Measurements from ENCODE around the gene BARX1. TPM values are rescaled to one million over a fixed set of nuclear protein-coding genes. Genes with fewer than 3 reads are reported as not detected.
A peak's percentile ranks its signal among the peaks of the same experiment; 100 is the strongest.

BARX1 gene
- total RNA-seq, 1 experiment from 2014 or later, result 8.9 TPM

DNA sequence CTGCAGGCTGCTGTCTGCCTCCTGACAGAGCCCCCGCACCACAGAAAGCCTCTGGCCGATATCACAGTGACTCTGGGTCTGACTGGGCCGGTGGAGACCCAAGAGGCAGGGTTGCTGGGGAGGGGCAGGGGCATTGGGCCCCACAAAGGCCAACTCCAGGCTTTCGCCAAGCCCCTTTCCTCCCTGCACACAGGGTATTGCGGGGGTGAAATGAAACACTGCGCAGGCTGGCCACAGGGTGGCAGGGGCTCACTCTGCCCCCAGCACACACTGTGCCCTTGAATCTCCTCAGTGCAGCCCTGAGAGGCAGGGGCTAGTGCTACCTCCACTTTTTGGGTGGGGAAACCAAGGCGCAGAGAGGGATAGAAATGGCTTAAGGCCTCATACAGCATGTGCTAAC, 44.6 kb downstream of the BARX1 start:
- Mint-ChIP-seq H3K4me1 (peaks cover 15% of the 10 kb centered on the region), H3K36me3 (no peaks in the 10 kb centered on the region), H3K9me3 (no peaks in the 10 kb centered on the region), H3K4me3 (no peak overlapping the region), H3K27me3 (ENCODE audit: low read depth) (no peaks in the 10 kb centered on the region), H3K27ac (no peak overlapping the region)
- DNase-seq (ENCODE audit: low spot score) (no peak), ATAC-seq (peak; percentile 62)
- CTCF ChIA-PET, result interaction anchor here (0.8 to 3.6 kb wide), 3 partner anchors 37 to 83 kb away, joined by 4 to 19 read pairs (median 10); no protein-coding TSS in a partner anchor
- TF ChIP-seq, protein P1, sequence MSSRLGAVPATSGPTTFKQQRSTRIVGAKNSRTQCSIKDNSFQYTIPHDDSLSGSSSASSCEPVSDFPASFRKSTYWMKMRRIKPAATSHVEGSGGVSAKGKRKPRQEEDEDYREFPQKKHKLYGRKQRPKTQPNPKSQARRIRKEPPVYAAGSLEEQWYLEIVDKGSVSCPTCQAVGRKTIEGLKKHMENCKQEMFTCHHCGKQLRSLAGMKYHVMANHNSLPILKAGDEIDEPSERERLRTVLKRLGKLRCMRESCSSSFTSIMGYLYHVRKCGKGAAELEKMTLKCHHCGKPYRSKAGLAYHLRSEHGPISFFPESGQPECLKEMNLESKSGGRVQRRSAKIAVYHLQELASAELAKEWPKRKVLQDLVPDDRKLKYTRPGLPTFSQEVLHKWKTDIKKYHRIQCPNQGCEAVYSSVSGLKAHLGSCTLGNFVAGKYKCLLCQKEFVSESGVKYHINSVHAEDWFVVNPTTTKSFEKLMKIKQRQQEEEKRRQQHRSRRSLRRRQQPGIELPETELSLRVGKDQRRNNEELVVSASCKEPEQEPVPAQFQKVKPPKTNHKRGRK (CRISPR knock-in tag; IDR thresholded peaks at IDR 0.05; ENCODE audit: borderline replicate concordance), result no peak
- no peak for TF ChIP-seq FOXP1 (CRISPR knock-in tag; IDR thresholded peaks at IDR 0.05; ENCODE audit: borderline replicate concordance)
- TF ChIP-seq, protein P2, sequence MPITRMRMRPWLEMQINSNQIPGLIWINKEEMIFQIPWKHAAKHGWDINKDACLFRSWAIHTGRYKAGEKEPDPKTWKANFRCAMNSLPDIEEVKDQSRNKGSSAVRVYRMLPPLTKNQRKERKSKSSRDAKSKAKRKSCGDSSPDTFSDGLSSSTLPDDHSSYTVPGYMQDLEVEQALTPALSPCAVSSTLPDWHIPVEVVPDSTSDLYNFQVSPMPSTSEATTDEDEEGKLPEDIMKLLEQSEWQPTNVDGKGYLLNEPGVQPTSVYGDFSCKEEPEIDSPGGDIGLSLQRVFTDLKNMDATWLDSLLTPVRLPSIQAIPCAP (CRISPR knock-in tag; IDR thresholded peaks at IDR 0.05), result no peak
- no peak for TF ChIP-seq ZNF138 (CRISPR knock-in tag; conservative IDR thresholded peaks at IDR 0.05)
- TF ChIP-seq GABPB1 (CRISPR knock-in tag; IDR thresholded peaks at IDR 0.05), result no peak
- TF ChIP-seq, protein P3, sequence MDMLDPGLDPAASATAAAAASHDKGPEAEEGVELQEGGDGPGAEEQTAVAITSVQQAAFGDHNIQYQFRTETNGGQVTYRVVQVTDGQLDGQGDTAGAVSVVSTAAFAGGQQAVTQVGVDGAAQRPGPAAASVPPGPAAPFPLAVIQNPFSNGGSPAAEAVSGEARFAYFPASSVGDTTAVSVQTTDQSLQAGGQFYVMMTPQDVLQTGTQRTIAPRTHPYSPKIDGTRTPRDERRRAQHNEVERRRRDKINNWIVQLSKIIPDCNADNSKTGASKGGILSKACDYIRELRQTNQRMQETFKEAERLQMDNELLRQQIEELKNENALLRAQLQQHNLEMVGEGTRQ (CRISPR knock-in tag; IDR thresholded peaks at IDR 0.05), result no peak
- TF ChIP-seq, protein P4, sequence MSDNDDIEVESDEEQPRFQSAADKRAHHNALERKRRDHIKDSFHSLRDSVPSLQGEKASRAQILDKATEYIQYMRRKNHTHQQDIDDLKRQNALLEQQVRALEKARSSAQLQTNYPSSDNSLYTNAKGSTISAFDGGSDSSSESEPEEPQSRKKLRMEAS (CRISPR knock-in tag; IDR thresholded peaks at IDR 0.05), result no peak
- TF ChIP-seq, protein P5, sequence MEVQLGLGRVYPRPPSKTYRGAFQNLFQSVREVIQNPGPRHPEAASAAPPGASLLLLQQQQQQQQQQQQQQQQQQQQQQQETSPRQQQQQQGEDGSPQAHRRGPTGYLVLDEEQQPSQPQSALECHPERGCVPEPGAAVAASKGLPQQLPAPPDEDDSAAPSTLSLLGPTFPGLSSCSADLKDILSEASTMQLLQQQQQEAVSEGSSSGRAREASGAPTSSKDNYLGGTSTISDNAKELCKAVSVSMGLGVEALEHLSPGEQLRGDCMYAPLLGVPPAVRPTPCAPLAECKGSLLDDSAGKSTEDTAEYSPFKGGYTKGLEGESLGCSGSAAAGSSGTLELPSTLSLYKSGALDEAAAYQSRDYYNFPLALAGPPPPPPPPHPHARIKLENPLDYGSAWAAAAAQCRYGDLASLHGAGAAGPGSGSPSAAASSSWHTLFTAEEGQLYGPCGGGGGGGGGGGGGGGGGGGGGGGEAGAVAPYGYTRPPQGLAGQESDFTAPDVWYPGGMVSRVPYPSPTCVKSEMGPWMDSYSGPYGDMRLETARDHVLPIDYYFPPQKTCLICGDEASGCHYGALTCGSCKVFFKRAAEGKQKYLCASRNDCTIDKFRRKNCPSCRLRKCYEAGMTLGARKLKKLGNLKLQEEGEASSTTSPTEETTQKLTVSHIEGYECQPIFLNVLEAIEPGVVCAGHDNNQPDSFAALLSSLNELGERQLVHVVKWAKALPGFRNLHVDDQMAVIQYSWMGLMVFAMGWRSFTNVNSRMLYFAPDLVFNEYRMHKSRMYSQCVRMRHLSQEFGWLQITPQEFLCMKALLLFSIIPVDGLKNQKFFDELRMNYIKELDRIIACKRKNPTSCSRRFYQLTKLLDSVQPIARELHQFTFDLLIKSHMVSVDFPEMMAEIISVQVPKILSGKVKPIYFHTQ (CRISPR knock-in tag; IDR thresholded peaks at IDR 0.05), result no peak
- no peak for TF ChIP-seq TP53 (CRISPR knock-in tag; IDR thresholded peaks at IDR 0.05)
- TF ChIP-seq KAT7 (CRISPR knock-in tag; IDR thresholded peaks at IDR 0.05; ENCODE audit: borderline replicate concordance), result no peak
- TF ChIP-seq, protein P6, sequence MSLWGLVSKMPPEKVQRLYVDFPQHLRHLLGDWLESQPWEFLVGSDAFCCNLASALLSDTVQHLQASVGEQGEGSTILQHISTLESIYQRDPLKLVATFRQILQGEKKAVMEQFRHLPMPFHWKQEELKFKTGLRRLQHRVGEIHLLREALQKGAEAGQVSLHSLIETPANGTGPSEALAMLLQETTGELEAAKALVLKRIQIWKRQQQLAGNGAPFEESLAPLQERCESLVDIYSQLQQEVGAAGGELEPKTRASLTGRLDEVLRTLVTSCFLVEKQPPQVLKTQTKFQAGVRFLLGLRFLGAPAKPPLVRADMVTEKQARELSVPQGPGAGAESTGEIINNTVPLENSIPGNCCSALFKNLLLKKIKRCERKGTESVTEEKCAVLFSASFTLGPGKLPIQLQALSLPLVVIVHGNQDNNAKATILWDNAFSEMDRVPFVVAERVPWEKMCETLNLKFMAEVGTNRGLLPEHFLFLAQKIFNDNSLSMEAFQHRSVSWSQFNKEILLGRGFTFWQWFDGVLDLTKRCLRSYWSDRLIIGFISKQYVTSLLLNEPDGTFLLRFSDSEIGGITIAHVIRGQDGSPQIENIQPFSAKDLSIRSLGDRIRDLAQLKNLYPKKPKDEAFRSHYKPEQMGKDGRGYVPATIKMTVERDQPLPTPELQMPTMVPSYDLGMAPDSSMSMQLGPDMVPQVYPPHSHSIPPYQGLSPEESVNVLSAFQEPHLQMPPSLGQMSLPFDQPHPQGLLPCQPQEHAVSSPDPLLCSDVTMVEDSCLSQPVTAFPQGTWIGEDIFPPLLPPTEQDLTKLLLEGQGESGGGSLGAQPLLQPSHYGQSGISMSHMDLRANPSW (CRISPR knock-in tag; conservative IDR thresholded peaks at IDR 0.05; ENCODE audit: low read depth), result no peak
- TF ChIP-seq, protein P7, sequence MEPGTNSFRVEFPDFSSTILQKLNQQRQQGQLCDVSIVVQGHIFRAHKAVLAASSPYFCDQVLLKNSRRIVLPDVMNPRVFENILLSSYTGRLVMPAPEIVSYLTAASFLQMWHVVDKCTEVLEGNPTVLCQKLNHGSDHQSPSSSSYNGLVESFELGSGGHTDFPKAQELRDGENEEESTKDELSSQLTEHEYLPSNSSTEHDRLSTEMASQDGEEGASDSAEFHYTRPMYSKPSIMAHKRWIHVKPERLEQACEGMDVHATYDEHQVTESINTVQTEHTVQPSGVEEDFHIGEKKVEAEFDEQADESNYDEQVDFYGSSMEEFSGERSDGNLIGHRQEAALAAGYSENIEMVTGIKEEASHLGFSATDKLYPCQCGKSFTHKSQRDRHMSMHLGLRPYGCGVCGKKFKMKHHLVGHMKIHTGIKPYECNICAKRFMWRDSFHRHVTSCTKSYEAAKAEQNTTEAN (CRISPR knock-in tag; IDR thresholded peaks at IDR 0.05), result no peak
- no peak for TF ChIP-seq ZNF121 (CRISPR knock-in tag; IDR thresholded peaks at IDR 0.05)
- TF ChIP-seq OVOL2 (CRISPR knock-in tag; IDR thresholded peaks at IDR 0.05; ENCODE audit: borderline replicate concordance), result no peak
- TF ChIP-seq, protein P8, sequence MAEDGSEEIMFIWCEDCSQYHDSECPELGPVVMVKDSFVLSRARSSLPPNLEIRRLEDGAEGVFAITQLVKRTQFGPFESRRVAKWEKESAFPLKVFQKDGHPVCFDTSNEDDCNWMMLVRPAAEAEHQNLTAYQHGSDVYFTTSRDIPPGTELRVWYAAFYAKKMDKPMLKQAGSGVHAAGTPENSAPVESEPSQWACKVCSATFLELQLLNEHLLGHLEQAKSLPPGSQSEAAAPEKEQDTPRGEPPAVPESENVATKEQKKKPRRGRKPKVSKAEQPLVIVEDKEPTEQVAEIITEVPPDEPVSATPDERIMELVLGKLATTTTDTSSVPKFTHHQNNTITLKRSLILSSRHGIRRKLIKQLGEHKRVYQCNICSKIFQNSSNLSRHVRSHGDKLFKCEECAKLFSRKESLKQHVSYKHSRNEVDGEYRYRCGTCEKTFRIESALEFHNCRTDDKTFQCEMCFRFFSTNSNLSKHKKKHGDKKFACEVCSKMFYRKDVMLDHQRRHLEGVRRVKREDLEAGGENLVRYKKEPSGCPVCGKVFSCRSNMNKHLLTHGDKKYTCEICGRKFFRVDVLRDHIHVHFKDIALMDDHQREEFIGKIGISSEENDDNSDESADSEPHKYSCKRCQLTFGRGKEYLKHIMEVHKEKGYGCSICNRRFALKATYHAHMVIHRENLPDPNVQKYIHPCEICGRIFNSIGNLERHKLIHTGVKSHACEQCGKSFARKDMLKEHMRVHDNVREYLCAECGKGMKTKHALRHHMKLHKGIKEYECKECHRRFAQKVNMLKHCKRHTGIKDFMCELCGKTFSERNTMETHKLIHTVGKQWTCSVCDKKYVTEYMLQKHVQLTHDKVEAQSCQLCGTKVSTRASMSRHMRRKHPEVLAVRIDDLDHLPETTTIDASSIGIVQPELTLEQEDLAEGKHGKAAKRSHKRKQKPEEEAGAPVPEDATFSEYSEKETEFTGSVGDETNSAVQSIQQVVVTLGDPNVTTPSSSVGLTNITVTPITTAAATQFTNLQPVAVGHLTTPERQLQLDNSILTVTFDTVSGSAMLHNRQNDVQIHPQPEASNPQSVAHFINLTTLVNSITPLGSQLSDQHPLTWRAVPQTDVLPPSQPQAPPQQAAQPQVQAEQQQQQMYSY (CRISPR knock-in tag; IDR thresholded peaks at IDR 0.05), result no peak
- POLR2A ChIA-PET, result no interaction called here

Measured in WTC11 (cell line).